HCT116 (cell line): ENCODE results near the gene LY6G6F. TPM values are rescaled to one million over a fixed set of nuclear protein-coding genes. Genes with fewer than 3 reads are reported as not detected.
"Not testable (repeated sequence)": the region's sequence is repeated elsewhere in the genome, so short reads cannot be mapped to it uniquely, and the experiment has no call there.

ENCODE experiments used
- ATAC-seq: fragments of 200-7000 bp; cut with Tn5 transposase; 2 replicates; pipeline ENCODE4 v1.9.1; 2020; ENCODE audit warnings: mild to moderate bottlenecking, moderate library complexity
- BruUV-seq: library from RNA; stranded (reverse); fragments of 400-500 nt; replicated peaks from 2 replicates; lab custom pipeline; 2021; lab: Mats Ljungman, UMichigan
- CTCF ChIA-PET: fragments of 300-600 bp; sonication (Branson Sonifier 250); formaldehyde crosslinking; loops from one replicate; lab custom pipeline; 2021; ENCODE audit warnings: antibody characterized with exemption; lab: Charles Lee
- POLR2A ChIA-PET: fragments of 300-600, 350-600 bp; sonication (Branson Sonifier 250); formaldehyde crosslinking; loops from one replicate; lab custom pipeline; 2021; ENCODE audit warnings: antibody characterized with exemption; lab: Charles Lee
- RAD21 ChIA-PET, 2 experiments: fragments of 300-600 bp; sonication (Branson Sonifier 250); formaldehyde crosslinking; loops; one replicate each; lab custom pipeline; 2023; ENCODE audit warnings: low total read pairs in 2 of 2; ENCODE audit not compliant: uncharacterized antibody in 2 of 2, unreplicated experiment in 2 of 2, low non-redundant PET in 1 of 2; lab: Charles Lee
- DNase-seq: peaks from one replicate; pipeline ENCODE4 v3.0.0-alpha.2; 2010; ENCODE audit warnings: low read depth, low spot score
- H2AFZ ChIP-seq: fragments of 200-600 bp; shearing (Covaris generic), sonication (generic); 2 replicates; pipeline ENCODE4 v1.6.1; 2017; ENCODE audit warnings: low read depth, mixed run types, mixed read lengths, antibody characterized with exemption, low read length; ENCODE audit not compliant: poor library complexity, severe bottlenecking
- H3K27ac ChIP-seq: 2 replicates; pipeline ENCODE4 v1.5.1; 2012; ENCODE audit warnings: low read depth, low read length
- H3K27me3 ChIP-seq: fragments of 200-600 bp; sonication (generic); 2 replicates; pipeline ENCODE4 v1.6.1; 2016; ENCODE audit warnings: mixed run types, low read length, mixed read lengths; ENCODE audit not compliant: insufficient read depth
- H3K36me3 ChIP-seq, 2 experiments: fragments of 200-500 bp in 1 of 2; fragments of 200-600 bp in 1 of 2; sonication (Bioruptor generic) in 1 of 2; sonication (generic) in 1 of 2; 2 replicates each; pipeline versions ENCODE4 v1.5.1 to v1.6.1; 2014 to 2016; ENCODE audit warnings: low read length in 2 of 2, inconsistent platforms in 1 of 2, mixed read lengths in 1 of 2, mixed run types in 1 of 2; ENCODE audit not compliant: insufficient read depth in 2 of 2, control insufficient read depth in 1 of 2
- H3K4me1 ChIP-seq, 2 experiments: fragments of 200-600 bp in 1 of 2; sonication (generic) in 1 of 2; 2 replicates each; pipeline versions ENCODE4 v1.5.1 to v1.6.1; 2012 to 2017; ENCODE audit warnings: low read length in 2 of 2, inconsistent platforms in 1 of 2, mild to moderate bottlenecking in 1 of 2, mixed read lengths in 1 of 2, mixed run types in 1 of 2, moderate library complexity in 1 of 2; ENCODE audit not compliant: insufficient read depth in 2 of 2, control insufficient read depth in 1 of 2
- H3K4me2 ChIP-seq: fragments of 200-600 bp; sonication (generic); 2 replicates; pipeline ENCODE4 v1.6.1; 2017; ENCODE audit warnings: mixed run types, low read length, mixed read lengths
- H3K4me3 ChIP-seq, 2 experiments: fragments of 200-600 bp in 1 of 2; sonication (generic) in 1 of 2; replicated peaks in 1 of 2; 2 replicates each; pipeline ENCODE4 v1.5.1; 2011 to 2016; ENCODE audit warnings: low read length in 2 of 2, control low read depth in 1 of 2, low read depth in 1 of 2, mild to moderate bottlenecking in 1 of 2, mixed read lengths in 1 of 2, mixed run types in 1 of 2
- H3K79me2 ChIP-seq: fragments of 200-600 bp; sonication (generic); 2 replicates; pipeline ENCODE4 v1.6.1; 2017; ENCODE audit warnings: mild to moderate bottlenecking, mixed run types, low read length, moderate library complexity, mixed read lengths; ENCODE audit not compliant: insufficient read depth
- H3K9ac ChIP-seq: fragments of 200-600 bp; sonication (generic); 2 replicates; pipeline ENCODE4 v1.6.1; 2016; ENCODE audit warnings: low read length, mixed read lengths
- H3K9me2 ChIP-seq: fragments of 200-600 bp; sonication (generic), shearing (Covaris generic); 2 replicates; pipeline ENCODE4 v1.6.1; 2017; ENCODE audit warnings: mixed run types, mild to moderate bottlenecking, moderate library complexity; ENCODE audit not compliant: insufficient read depth
- H3K9me3 ChIP-seq, 2 experiments: fragments of 200-500 bp in 1 of 2; fragments of 200-600 bp in 1 of 2; sonication (Bioruptor generic) in 1 of 2; sonication (generic) in 1 of 2; 2 replicates each; pipeline ENCODE4 v1.6.1; 2014 to 2017; ENCODE audit warnings: low read length in 2 of 2, mixed read lengths in 2 of 2, inconsistent platforms in 1 of 2, low read depth in 1 of 2, mild to moderate bottlenecking in 1 of 2, mixed run types in 1 of 2, moderate library complexity in 1 of 2; ENCODE audit not compliant: control insufficient read depth in 1 of 2, insufficient read depth in 1 of 2
- H4K20me1 ChIP-seq: fragments of 200-600 bp; sonication (generic), shearing (Covaris generic); 2 replicates; pipeline ENCODE4 v1.6.1; 2017; ENCODE audit warnings: mixed run types, mild to moderate bottlenecking, moderate library complexity; ENCODE audit not compliant: insufficient read depth
- CBX3 ChIP-seq: IDR thresholded peaks from 2 replicates; pipeline ENCODE4 v1.6.1; 2012; ENCODE audit warnings: low read depth
- EGR1 ChIP-seq: IDR thresholded peaks from 2 replicates; pipeline ENCODE4 v1.6.1; 2012; ENCODE audit warnings: low read depth
- JUND ChIP-seq: IDR thresholded peaks from 2 replicates; pipeline ENCODE4 v1.6.1; 2012
- POLR2AphosphoS5 ChIP-seq: IDR thresholded peaks from 2 replicates; pipeline ENCODE4 v1.6.1; 2011; ENCODE audit warnings: mild to moderate bottlenecking, low read depth, low read length, moderate library complexity
- RAD21 ChIP-seq: IDR thresholded peaks from 2 replicates; pipeline ENCODE4 v1.6.1; 2012; ENCODE audit warnings: low read depth, mild to moderate bottlenecking
- SP1 ChIP-seq: IDR thresholded peaks from 2 replicates; pipeline ENCODE4 v1.6.1; 2012; ENCODE audit warnings: low read depth
- SRF ChIP-seq: IDR thresholded peaks from 2 replicates; pipeline ENCODE4 v1.6.1; 2012; ENCODE audit warnings: low read depth
- ZFX ChIP-seq: fragments of 450-650 bp; IDR thresholded peaks from 2 replicates; pipeline ENCODE4 v1.6.1; 2017
- intact Hi-C: fragments of 100-400 bp; cut with micrococcal nuclease; formaldehyde crosslinking; loops from 2 replicates; pipeline ENCODE4 v1.10.0; 2022
- total RNA-seq: library from RNA; stranded (reverse); gene quantifications from one replicate; pipeline ENCODE4 v1.2.1, GENCODE V29; 2021; ENCODE audit not compliant: unreplicated experiment
- TF ChIP-seq, protein P1 (sequence below), 3 experiments: fragments of 200-600 bp in 1 of 3; sonication (generic) in 1 of 3; IDR thresholded peaks in 2 of 3; conservative IDR thresholded peaks in 1 of 3; 2 replicates each; pipeline ENCODE4 v1.5.1; 2012 to 2017; ENCODE audit warnings: low read depth in 2 of 3, low read length in 2 of 3, antibody characterized with exemption in 1 of 3, borderline replicate concordance in 1 of 3, control low read depth in 1 of 3, mild to moderate bottlenecking in 1 of 3, mixed read lengths in 1 of 3, mixed run types in 1 of 3, moderate library complexity in 1 of 3; ENCODE audit not compliant: insufficient read depth in 1 of 3

LY6G6F gene
- total RNA-seq, 1 experiment from 2014 or later = not detected

DNA sequence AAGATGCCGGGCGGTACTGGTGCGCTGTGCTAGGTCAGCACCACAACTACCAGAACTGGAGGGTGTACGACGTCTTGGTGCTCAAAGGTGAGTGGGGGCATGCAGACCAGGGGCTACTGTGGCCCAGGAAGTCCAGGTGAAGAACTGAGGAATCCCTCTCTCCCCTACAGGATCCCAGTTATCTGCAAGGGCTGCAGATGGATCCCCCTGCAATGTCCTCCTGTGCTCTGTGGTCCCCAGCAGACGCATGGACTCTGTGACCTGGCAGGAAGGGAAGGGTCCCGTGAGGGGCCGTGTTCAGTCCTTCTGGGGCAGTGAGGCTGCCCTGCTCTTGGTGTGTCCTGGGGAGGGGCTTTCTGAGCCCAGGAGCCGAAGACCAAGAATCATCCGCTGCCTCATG, 1.0 kb downstream of the LY6G6F start (continued):
- TF ChIP-seq, protein P1, sequence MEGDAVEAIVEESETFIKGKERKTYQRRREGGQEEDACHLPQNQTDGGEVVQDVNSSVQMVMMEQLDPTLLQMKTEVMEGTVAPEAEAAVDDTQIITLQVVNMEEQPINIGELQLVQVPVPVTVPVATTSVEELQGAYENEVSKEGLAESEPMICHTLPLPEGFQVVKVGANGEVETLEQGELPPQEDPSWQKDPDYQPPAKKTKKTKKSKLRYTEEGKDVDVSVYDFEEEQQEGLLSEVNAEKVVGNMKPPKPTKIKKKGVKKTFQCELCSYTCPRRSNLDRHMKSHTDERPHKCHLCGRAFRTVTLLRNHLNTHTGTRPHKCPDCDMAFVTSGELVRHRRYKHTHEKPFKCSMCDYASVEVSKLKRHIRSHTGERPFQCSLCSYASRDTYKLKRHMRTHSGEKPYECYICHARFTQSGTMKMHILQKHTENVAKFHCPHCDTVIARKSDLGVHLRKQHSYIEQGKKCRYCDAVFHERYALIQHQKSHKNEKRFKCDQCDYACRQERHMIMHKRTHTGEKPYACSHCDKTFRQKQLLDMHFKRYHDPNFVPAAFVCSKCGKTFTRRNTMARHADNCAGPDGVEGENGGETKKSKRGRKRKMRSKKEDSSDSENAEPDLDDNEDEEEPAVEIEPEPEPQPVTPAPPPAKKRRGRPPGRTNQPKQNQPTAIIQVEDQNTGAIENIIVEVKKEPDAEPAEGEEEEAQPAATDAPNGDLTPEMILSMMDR (IDR thresholded peaks at IDR 0.05 in 2 of 3, conservative IDR thresholded peaks at IDR 0.05 in 1 of 3; ENCODE audit: borderline replicate concordance in 1 of 3, insufficient read depth in 1 of 3, low read depth in 2 of 3, low read length in 2 of 3) = no peak
- TF ChIP-seq SP1 = no peak

DNA sequence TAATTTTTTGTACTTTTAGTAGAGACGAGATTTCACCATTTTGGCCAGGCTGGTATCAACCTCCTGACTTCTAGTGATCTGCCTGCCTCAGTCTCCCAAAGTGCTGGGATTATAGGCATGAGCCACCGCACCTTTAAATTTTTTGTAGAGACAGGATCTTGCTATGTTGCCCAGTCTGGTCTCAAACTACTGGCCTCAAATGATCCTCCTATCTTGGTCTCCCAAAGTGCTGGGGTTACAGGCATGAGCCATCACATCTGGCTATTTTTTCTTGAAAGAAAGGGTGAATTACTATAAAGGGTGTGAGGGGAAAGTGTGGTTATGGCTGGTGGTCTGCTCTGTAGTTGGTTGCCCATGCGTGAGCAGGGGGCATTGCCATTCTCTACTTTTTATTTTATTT, 1.6 kb downstream of the LY6G6F start:
- H3K27me3 ChIP-seq = no peaks in the 10 kb centered on the region
- BruUV-seq = no TSS peak
- H3K79me2 ChIP-seq = no peaks in the 10 kb centered on the region
- no peaks in the 10 kb centered on the region for H4K20me1 ChIP-seq
- intact Hi-C loops = no loop called here
- RAD21 ChIA-PET = no interaction called here
- peaks cover 6 to 20% of the 10 kb centered on the region in 2 experiments; a peak in 3 of 4 replicates for H3K4me1 ChIP-seq
- no peak for TF ChIP-seq SP1
- no peak for TF ChIP-seq JUND
- TF ChIP-seq RAD21 = no peak
- TF ChIP-seq CBX3 = no peak
- TF ChIP-seq ZFX = no peak
- no peak for TF ChIP-seq SRF
- TF ChIP-seq POLR2AphosphoS5 = no peak
- TF ChIP-seq EGR1 = no peak
- TF ChIP-seq, all 23 proteins: peak for 0
- Histone ChIP-seq H3K4me2 (no peak overlapping the region), H3K9ac (no peak overlapping the region), H3K9me2 (no peaks in the 10 kb centered on the region), H2AFZ (no peak overlapping the region), H3K4me3 (no peak overlapping the region), H3K36me3 (no peaks in the 10 kb centered on the region), H3K9me3 (no peaks in the 10 kb centered on the region), H3K27ac (no peak overlapping the region)
- CTCF ChIA-PET = no interaction called here
- no peak for ATAC-seq
- DNase-seq = no peak
- POLR2A ChIA-PET = no interaction called here

- POLR2A ChIA-PET, H4K20me1 ChIP-seq, H3K9ac ChIP-seq, H3K4me2 ChIP-seq, H3K36me3 ChIP-seq, ATAC-seq, H3K9me3 ChIP-seq, RAD21 ChIA-PET, intact Hi-C loops, CTCF ChIA-PET, H2AFZ ChIP-seq, H3K9me2 ChIP-seq, H3K27me3 ChIP-seq, DNase-seq, H3K79me2 ChIP-seq, BruUV-seq, H3K4me3 ChIP-seq, H3K27ac ChIP-seq: not testable (repeated sequence)
- H3K4me1 ChIP-seq = peaks cover 8 to 20% of the 10 kb centered on the region in 2 experiments; a peak in 3 of 4 replicates
These were observed 2.5 kb downstream of the LY6G6F start for GRCh38 chr6:31709157-31709556.
